ENCODE measurements around the gene SH3RF3.

- no peak for TF ChIP-seq CTCF (IDR thresholded peaks at IDR 0.05)
- TF ChIP-seq POLR2A (IDR thresholded peaks at IDR 0.05) = no peak
- no peak for TF ChIP-seq POLR2AphosphoS5 (IDR thresholded peaks at IDR 0.05; ENCODE audit: insufficient read depth in 1 of 2, low read depth in 1 of 2)
Measured at GRCh38 chr2:109498906-109499305, 369.9 kb downstream of the SH3RF3 start.

Data from vagina (tissue), 2 donors.